Mesenchymal stem cell (in vitro differentiated cells and primary cell): ENCODE data around the gene INPP5B.

Experiments
- DNase-seq: peaks from one replicate; pipeline ENCODE4 v3.0.0-alpha.2; 2013
- H2AFZ ChIP-seq: one replicate; pipeline ENCODE4 v1.6.1; 2013; ENCODE audit warnings: low read depth, mild to moderate bottlenecking, control low read depth, inconsistent platforms, low read length, moderate library complexity
- H2AK5ac ChIP-seq: 2 replicates; pipeline ENCODE4 v1.6.1; 2013; ENCODE audit warnings: low read length, moderate library complexity, mild to moderate bottlenecking, inconsistent platforms; ENCODE audit not compliant: severe bottlenecking
- H2BK120ac ChIP-seq: one replicate; pipeline ENCODE4 v1.6.1; 2013; ENCODE audit warnings: low read depth, mild to moderate bottlenecking, inconsistent platforms, low read length, moderate library complexity
- H2BK12ac ChIP-seq, 2 experiments: one replicate each; pipeline ENCODE4 v1.6.1; 2013; ENCODE audit warnings: inconsistent platforms in 2 of 2, low read length in 2 of 2, mild to moderate bottlenecking in 2 of 2, moderate library complexity in 2 of 2, control low read depth in 1 of 2
- H2BK15ac ChIP-seq: one replicate; pipeline ENCODE4 v1.6.1; 2013; ENCODE audit warnings: mild to moderate bottlenecking, low read depth, inconsistent platforms; ENCODE audit not compliant: poor library complexity, severe bottlenecking
- H2BK5ac ChIP-seq: 2 replicates; pipeline ENCODE4 v1.6.1; 2013; ENCODE audit warnings: low read depth, mild to moderate bottlenecking, low read length, control low read depth, inconsistent platforms; ENCODE audit not compliant: poor library complexity, severe bottlenecking
- H3K14ac ChIP-seq, 2 experiments: one replicate each; pipeline ENCODE4 v1.6.1; 2013; ENCODE audit warnings: inconsistent platforms in 2 of 2, low read length in 2 of 2, control low read depth in 1 of 2, mild to moderate bottlenecking in 1 of 2, moderate library complexity in 1 of 2
- H3K18ac ChIP-seq, 2 experiments: one replicate each; pipeline ENCODE4 v1.6.1; 2013; ENCODE audit warnings: inconsistent platforms in 2 of 2, low read length in 2 of 2, control low read depth in 1 of 2, low read depth in 1 of 2, mild to moderate bottlenecking in 1 of 2
- H3K23ac ChIP-seq, 2 experiments: one replicate each; pipeline ENCODE4 v1.6.1; 2013; ENCODE audit warnings: inconsistent platforms in 2 of 2, low read length in 2 of 2, mild to moderate bottlenecking in 2 of 2, moderate library complexity in 2 of 2, control low read depth in 1 of 2
- H3K27ac ChIP-seq: 2 replicates; pipeline ENCODE4 v1.5.1; 2013; ENCODE audit warnings: mild to moderate bottlenecking, moderate library complexity, low read length, control low read depth, inconsistent platforms; ENCODE audit not compliant: poor library complexity, severe bottlenecking
- H3K27me3 ChIP-seq, 2 experiments: 2 replicates each; pipeline versions ENCODE4 v1.6.1 to v1.7.0; 2013; ENCODE audit warnings: low read length in 2 of 2, mild to moderate bottlenecking in 2 of 2, moderate library complexity in 2 of 2, control low read depth in 1 of 2, inconsistent platforms in 1 of 2; ENCODE audit not compliant: control insufficient read depth in 1 of 2, insufficient read depth in 1 of 2
- H3K36me3 ChIP-seq, 2 experiments: 2 replicates each; pipeline versions ENCODE4 v1.6.1 to v1.7.0; 2013; ENCODE audit warnings: low read length in 2 of 2, control low read depth in 1 of 2, inconsistent platforms in 1 of 2, low read depth in 1 of 2, mild to moderate bottlenecking in 1 of 2; ENCODE audit not compliant: insufficient read depth in 2 of 2, control insufficient read depth in 1 of 2
- H3K4ac ChIP-seq, 2 experiments: one replicate each; pipeline ENCODE4 v1.6.1; 2013; ENCODE audit warnings: inconsistent platforms in 2 of 2, low read length in 2 of 2, mild to moderate bottlenecking in 2 of 2, moderate library complexity in 2 of 2, control low read depth in 1 of 2, low read depth in 1 of 2
- H3K4me1 ChIP-seq: 2 replicates; pipeline ENCODE4 v1.6.1; 2013; ENCODE audit warnings: low read depth, low read length, control low read depth; ENCODE audit not compliant: control insufficient read depth, insufficient read depth
- H3K4me2 ChIP-seq: 2 replicates; pipeline ENCODE4 v1.6.1; 2013; ENCODE audit warnings: low read length, mild to moderate bottlenecking, inconsistent platforms; ENCODE audit not compliant: poor library complexity, severe bottlenecking
- H3K4me3 ChIP-seq, 2 experiments: 2 replicates each; pipeline versions ENCODE4 v1.5.1 to v1.7.0; 2013; ENCODE audit warnings: low read length in 2 of 2, mild to moderate bottlenecking in 2 of 2, control low read depth in 1 of 2, low read depth in 1 of 2; ENCODE audit not compliant: insufficient read depth in 1 of 2
- H3K79me1 ChIP-seq: replicated peaks from 2 replicates; pipeline ENCODE4 v1.6.1; 2013; ENCODE audit warnings: mild to moderate bottlenecking, control low read depth, low read length, inconsistent platforms; ENCODE audit not compliant: poor library complexity, severe bottlenecking
- H3K9ac ChIP-seq: 2 replicates; pipeline ENCODE4 v1.7.0; 2013; ENCODE audit warnings: mild to moderate bottlenecking, low read length, moderate library complexity
- H3K9me3 ChIP-seq: 2 replicates; pipeline ENCODE4 v1.7.0; 2013; ENCODE audit warnings: mild to moderate bottlenecking, low read length; ENCODE audit not compliant: control insufficient read depth
- H4K8ac ChIP-seq: one replicate; pipeline ENCODE4 v1.6.1; 2013; ENCODE audit warnings: inconsistent platforms, mild to moderate bottlenecking, low read length, moderate library complexity
- H4K91ac ChIP-seq: one replicate; pipeline ENCODE4 v1.6.1; 2013; ENCODE audit warnings: mild to moderate bottlenecking, low read length, inconsistent platforms
- WGBS: methylation state at CpG from one replicate; pipeline ENCODE4 v1.1.7; 2013; ENCODE audit warnings: mixed read lengths; 5-methylcytosine and 5-hydroxymethylcytosine counted together

The INPP5B gene

DNA sequence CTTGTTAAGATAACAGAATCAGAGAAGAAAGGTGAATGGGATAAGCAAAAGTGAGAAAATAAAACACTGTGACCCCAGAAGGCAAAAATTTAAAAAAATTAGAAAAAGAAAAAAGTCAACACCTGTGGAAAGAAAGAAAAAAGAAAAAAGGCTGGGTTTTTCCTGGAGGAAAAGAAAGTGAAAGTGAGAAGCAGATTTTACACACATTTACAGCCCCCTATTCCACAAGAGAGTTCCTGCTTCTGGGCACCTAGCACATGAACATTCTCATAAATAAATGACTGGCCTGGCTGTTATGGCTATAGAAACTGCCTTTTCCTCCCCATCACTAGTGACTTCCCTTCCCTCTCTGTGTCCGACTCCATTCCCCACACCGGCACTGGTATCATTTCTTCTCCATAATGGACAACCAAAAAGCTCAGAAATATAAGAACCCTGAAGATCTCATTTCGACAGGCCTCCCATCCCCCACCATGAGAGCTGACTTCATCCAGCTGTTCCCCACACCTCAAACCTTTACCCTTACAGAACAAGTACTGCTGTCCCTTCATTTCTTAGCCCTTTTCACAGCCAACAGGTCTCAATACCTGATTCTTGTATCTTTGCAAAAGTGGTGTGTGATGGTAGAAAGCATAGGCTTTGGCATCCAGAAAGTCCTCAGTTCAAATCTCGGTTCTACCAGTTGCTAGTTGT is 100.1 kb downstream of the INPP5B start:
- peaks cover 17% of the 10 kb centered on the region for H3K79me1 ChIP-seq
- 96% methylated on average over 4 of the region's 4 CpGs for WGBS
- no peak overlapping the region for H3K27ac ChIP-seq
- no peak overlapping the region for H2BK5ac ChIP-seq
- H4K91ac ChIP-seq = no peak overlapping the region
- H4K8ac ChIP-seq = no peak overlapping the region
- H3K14ac ChIP-seq = no peak overlapping the region
- no peak overlapping the region for H3K23ac ChIP-seq
- no peak overlapping the region for H2BK15ac ChIP-seq
- H2AK5ac ChIP-seq = peak overlapping the region; percentile 73
- H3K4ac ChIP-seq = no peak overlapping the region
- H3K4me2 ChIP-seq = no peak overlapping the region
- no peak overlapping the region for H2BK120ac ChIP-seq
- peak overlapping the region; percentile 17 for H3K9ac ChIP-seq
- no peaks in the 10 kb centered on the region for H3K27me3 ChIP-seq
- no peak overlapping the region for H2BK12ac ChIP-seq
- H2AFZ ChIP-seq = no peak overlapping the region
- H3K9me3 ChIP-seq = no peaks in the 10 kb centered on the region
- peaks cover 1% of the 10 kb centered on the region for H3K4me1 ChIP-seq
- peak; percentile 15 for DNase-seq
- no peak overlapping the region for H3K4me3 ChIP-seq
- peaks cover 7 to 61% of the 10 kb centered on the region in 2 experiments for H3K36me3 ChIP-seq
- no peak overlapping the region for H3K18ac ChIP-seq

DNA sequence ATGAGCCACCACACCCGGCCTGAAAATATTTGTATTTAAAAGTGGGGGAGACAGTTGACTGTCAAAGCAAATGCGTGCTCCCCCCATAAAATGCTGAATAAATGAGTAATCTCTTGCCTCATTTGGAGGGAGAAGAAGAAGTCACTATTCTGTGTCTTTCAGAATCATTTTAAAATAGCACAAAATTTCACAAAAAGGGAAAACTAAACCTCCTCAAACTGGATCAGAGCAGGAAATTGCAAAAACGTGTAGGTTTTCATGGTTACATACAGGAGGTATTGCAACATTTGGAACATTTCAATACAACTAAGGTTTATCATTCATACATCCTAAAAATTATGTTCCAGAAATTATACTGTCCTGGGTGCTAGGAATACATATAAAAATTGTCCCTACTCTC is 101.1 kb downstream of the INPP5B start:
- Histone ChIP-seq H3K18ac (no peak overlapping the region), H3K4me2 (no peak overlapping the region), H3K27me3 (no peaks in the 10 kb centered on the region), H3K23ac (no peak overlapping the region), H2BK5ac (no peak overlapping the region), H2BK12ac (no peak overlapping the region), H4K8ac (no peak overlapping the region), H3K36me3 (peaks cover 13 to 70% of the 10 kb centered on the region in 2 experiments), H2AK5ac (peak overlapping the region; percentile 50), H4K91ac (no peak overlapping the region), H3K9me3 (no peaks in the 10 kb centered on the region), H3K79me1 (peaks cover 25% of the 10 kb centered on the region), H3K4me1 (peaks cover 9% of the 10 kb centered on the region), H2AFZ (no peak overlapping the region), H2BK120ac (no peak overlapping the region), H3K9ac (no peak overlapping the region), H3K14ac (no peak overlapping the region), H2BK15ac (no peak overlapping the region), H3K27ac (no peak overlapping the region), H3K4ac (no peak overlapping the region), H3K4me3 (no peak overlapping the region)
- no peak for DNase-seq
- 100% methylated on average over 1 of the region's 3 CpGs for WGBS

DNA sequence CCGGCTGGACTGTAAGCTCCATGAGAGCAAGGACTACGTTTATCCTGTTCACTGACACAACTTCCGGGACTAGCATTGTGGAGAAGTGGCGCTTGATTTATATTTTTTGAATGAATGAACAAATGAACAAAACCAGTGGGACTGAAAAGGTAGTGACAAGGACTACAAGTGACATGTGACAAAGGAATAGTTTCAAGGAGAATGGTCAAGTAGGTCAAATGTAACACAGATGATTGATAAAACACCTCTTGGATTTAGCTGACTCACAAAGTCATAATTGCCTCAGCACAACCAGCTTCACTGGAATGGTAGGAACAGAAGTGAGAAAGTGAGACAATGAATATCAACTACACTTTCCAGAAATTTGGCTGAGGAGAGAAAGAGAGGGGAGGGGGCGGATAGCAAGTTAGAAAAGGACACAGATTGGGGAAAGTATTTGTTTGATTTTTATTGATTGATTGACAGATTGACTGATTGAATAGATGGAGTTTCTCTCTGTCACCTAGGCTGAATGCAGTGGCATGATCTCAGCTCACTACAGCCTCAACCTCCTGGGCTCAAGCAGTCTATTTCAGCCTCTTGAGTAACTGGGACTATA is 101.7 kb downstream of the INPP5B start:
- H3K79me1 ChIP-seq = peaks cover 27% of the 10 kb centered on the region
- DNase-seq = no peak
- H2BK15ac ChIP-seq = no peak overlapping the region
- H3K4me3 ChIP-seq = no peak overlapping the region
- no peak overlapping the region for H3K14ac ChIP-seq
- peak overlapping the region; percentile 60 for H3K27ac ChIP-seq
- H3K18ac ChIP-seq = no peak overlapping the region
- peaks cover 15 to 77% of the 10 kb centered on the region in 2 experiments for H3K36me3 ChIP-seq
- H3K9me3 ChIP-seq = no peaks in the 10 kb centered on the region
- peak overlapping the region; percentile 50 for H2AK5ac ChIP-seq
- WGBS = 98% methylated on average over 5 of the region's 5 CpGs
- no peak overlapping the region for H4K91ac ChIP-seq
- H2BK120ac ChIP-seq = no peak overlapping the region
- no peak overlapping the region for H2BK5ac ChIP-seq
- H2AFZ ChIP-seq = no peak overlapping the region
- no peaks in the 10 kb centered on the region for H3K27me3 ChIP-seq
- H2BK12ac ChIP-seq = no peak overlapping the region
- H3K9ac ChIP-seq = no peak overlapping the region
- no peak overlapping the region for H3K4me2 ChIP-seq
- no peak overlapping the region for H3K4ac ChIP-seq
- no peak overlapping the region for H4K8ac ChIP-seq
- H3K23ac ChIP-seq = no peak overlapping the region
- H3K4me1 ChIP-seq = peaks cover 11% of the 10 kb centered on the region

DNA sequence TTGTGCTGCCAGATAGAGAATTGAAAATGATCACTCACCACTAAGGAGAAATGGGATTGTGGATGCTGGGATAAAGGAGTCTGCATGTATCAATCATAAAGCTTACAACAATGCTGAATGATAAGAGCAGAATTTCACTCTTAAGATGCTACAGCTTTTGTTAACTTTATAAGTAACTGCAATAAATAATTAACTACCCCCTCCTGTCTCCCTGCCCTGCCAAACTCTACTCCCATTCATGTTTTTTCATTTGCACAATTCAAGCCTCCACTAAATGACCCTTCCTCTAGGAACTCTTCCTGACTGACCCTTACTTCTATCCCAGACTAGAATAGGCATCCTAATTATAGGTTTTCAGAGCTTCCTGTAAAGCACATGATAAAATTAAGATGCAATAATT is 102.3 kb downstream of the INPP5B start:
- H3K4me2 ChIP-seq = peak overlapping the region; percentile 6
- H3K18ac ChIP-seq = no peak overlapping the region
- H3K9ac ChIP-seq = no peak overlapping the region
- H3K4me1 ChIP-seq = peaks cover 11% of the 10 kb centered on the region
- no peak overlapping the region for H3K4ac ChIP-seq
- H2BK120ac ChIP-seq = no peak overlapping the region
- no peak overlapping the region for H2AK5ac ChIP-seq
- peaks cover 17 to 82% of the 10 kb centered on the region in 2 experiments for H3K36me3 ChIP-seq
- H2BK5ac ChIP-seq = no peak overlapping the region
- no peaks in the 10 kb centered on the region for H3K9me3 ChIP-seq
- no peak overlapping the region for H2AFZ ChIP-seq
- no peak overlapping the region for H3K23ac ChIP-seq
- peak overlapping the region; percentile 72 for H3K27ac ChIP-seq
- no peak overlapping the region for H4K8ac ChIP-seq
- H3K27me3 ChIP-seq = no peaks in the 10 kb centered on the region
- no peak overlapping the region for H2BK15ac ChIP-seq
- H3K14ac ChIP-seq = no peak overlapping the region
- H3K4me3 ChIP-seq = no peak overlapping the region
- H3K79me1 ChIP-seq = peaks cover 30% of the 10 kb centered on the region
- no peak overlapping the region for H2BK12ac ChIP-seq
- H4K91ac ChIP-seq = no peak overlapping the region
- no peak for DNase-seq
